GM19035 (cell line): ENCODE measurements around the gene SMC6.

Experiments
- ATAC-seq: cut with Tn5 transposase; IDR thresholded peaks from one replicate; pipeline ENCODE4 v1.9.1; 2021; ENCODE audit not compliant: unreplicated experiment

The SMC6 gene

GRCh38 chr2:17620280-17620679, 133.3 kb downstream of the SMC6 start:
- ATAC-seq: no peak

- ATAC-seq: no peak
Measured at GRCh38 chr2:17617955-17618354, 135.7 kb downstream of the SMC6 start.

- ATAC-seq: no peak
Measured at GRCh38 chr2:17617516-17617915, 136.1 kb downstream of the SMC6 start.

GRCh38 chr2:17616405-17616804, 137.2 kb downstream of the SMC6 start:
- no peak for ATAC-seq

- no peak for ATAC-seq
Measured at GRCh38 chr2:17615728-17616351, 137.8 kb downstream of the SMC6 start.

- no peak for ATAC-seq
Measured at GRCh38 chr2:17615147-17615546, 138.5 kb downstream of the SMC6 start.

GRCh38 chr2:17614174-17614930, 139.3 kb downstream of the SMC6 start:
- ATAC-seq: no peak
